ENCODE data around the gene EPB41L5.
A peak's percentile ranks its signal among the peaks of the same experiment; 100 is the strongest.
"Not testable (repeated sequence)": the region's sequence is repeated elsewhere in the genome, so short reads cannot be mapped to it uniquely, and the experiment has no call there.

EPB41L5 gene

DNA sequence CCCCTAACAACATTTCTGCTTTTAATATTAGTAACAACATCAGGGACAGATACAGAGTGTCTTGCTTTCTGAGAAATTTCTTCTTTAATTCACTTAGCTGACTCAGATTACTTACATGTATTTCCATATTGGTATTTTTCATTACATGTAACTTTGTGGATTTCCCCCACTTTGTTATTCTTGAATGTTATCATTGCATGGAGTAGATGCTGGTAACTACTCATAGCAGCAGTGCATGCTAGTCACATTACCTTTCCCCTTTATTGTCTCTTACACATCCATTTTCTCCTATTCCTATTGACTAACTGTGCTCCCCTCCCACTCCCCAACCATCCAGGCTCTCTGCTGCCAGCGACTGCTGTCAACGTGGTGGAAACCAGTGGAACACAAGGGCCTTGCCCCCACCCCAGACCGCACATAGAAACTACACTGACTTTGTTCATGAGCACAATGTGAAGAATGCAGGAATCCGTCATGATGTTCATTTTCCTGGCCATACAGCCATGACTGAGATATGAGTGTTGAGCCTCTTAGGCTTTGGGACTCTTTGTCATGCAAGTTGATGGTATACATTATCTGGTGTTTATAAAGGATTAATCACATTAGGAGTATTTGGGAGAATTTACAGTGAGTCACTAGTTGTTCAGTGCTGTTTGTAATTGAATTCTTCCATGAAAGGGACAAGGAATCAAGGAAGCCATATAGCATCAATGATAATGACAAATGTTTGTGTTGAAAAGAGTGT is 91.0 kb downstream of the EPB41L5 start:
- FAIRE-seq = no peak

DNA sequence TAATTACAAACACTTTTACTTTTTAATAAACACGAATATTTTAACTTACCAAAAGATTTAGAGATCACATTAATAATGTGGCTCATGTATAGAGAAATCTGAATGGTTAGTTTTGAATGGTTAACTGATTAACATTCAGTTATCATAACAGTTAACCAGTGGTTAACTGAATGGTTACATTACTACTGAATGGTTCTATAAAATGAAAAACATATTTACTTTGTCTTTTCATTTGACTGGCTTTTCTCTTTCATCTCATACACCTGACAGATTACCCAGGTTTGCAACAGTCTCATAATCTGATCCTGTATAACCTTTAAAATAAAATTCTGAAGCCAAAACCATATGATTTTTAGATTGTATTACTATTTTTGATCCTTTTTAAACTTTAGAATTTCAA is 91.9 kb downstream of the EPB41L5 start:
- peak; percentile 53 for FAIRE-seq

DNA sequence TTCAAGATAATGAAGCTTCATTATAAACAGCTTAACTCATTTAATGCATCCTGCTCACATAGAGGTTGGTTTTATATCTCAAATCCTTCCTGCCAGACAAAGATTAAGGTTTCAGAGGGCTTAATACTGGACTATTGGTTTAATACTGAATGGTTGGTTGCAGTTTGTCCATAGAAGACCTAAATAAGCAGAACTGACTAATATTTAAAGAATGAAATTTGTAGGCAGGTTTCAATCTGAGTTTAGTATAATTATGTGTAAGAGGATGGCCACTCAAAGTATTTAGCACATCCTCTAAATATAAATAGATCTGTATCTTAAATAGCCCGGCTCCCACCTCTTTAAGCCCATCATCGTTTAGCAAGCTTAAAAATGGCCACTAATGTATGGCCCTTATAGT is 92.5 kb downstream of the EPB41L5 start:
- no peak for FAIRE-seq

- peak; percentile 15 for FAIRE-seq
Observed at GRCh38 chr2:120108049-120108448, 95.2 kb downstream of the EPB41L5 start.

- FAIRE-seq = no peak
Observed at GRCh38 chr2:120108749-120109148, 95.9 kb downstream of the EPB41L5 start.

- FAIRE-seq = no peak
Observed at GRCh38 chr2:120109186-120110061, 96.5 kb downstream of the EPB41L5 start.

- no peak for FAIRE-seq
Observed at GRCh38 chr2:120110062-120110362, 97.1 kb downstream of the EPB41L5 start.

GRCh38 chr2:120110507-120110906 is 97.6 kb downstream of the EPB41L5 start:
- no peak for FAIRE-seq

GRCh38 chr2:120111193-120111592 is 98.3 kb downstream of the EPB41L5 start:
- no peak for FAIRE-seq

DNA sequence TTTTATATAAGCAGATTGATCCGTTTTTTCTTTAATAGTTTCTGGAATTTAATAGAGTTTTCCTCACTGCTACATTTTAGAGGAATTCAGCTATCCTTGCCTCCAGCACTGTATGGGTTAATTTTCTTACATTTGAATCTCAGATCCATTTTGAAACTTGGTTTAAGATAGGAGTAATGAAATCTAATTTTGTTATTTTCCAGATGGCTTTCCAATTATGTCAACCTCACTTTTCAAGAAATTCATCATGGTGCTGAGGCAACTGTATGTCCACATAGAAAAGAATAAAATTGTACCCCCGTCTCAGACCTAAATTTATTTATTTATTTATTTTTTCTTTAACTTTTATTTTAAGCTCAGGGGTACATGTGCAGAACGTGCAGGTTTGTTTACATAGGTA is 105.1 kb downstream of the EPB41L5 start:
- no peak for FAIRE-seq

GRCh38 chr2:120118471-120118870 is 105.6 kb downstream of the EPB41L5 start:
- FAIRE-seq = no peak

DNA sequence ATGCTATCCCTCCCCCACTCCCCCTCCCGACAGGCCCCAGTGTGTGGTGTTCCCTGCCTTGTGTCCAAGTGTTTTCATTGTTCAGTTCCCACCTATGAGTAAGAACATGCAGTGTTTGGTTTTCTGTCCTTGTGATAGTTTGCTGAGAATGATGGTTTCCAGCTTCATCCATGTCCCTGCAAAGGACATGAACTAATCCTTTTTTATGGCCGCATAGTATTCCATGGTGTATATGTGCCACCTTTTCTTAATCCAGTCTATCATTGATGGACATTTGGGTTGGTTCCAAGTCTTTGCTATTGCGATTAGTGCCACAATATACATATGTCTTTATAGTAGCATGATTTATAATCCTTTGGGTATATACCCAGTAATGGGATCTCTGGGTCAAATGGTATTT is 108.5 kb downstream of the EPB41L5 start:
- FAIRE-seq = not testable (repeated sequence)

- FAIRE-seq = no peak
Observed at GRCh38 chr2:120123090-120123489, 110.2 kb downstream of the EPB41L5 start.

DNA sequence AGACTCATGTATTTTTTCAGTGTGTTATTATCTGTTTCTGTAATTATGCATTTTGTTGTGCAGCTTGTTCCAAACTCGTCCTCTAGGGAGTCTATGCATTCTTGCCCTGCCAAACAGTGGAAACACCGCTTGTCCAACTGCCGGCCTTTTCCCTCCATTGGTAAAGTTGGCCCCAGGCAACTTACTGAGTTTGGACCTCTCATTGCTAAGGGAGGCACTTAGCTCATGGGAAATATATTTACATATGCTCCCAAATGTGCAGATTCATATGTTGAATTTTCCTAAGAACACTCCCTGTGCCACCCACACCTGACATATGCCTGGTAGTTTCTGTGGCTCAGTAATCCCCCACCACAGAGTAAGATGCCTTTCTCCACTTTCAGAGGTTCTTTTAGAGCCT is 112.3 kb downstream of the EPB41L5 start:
- no peak for FAIRE-seq

DNA sequence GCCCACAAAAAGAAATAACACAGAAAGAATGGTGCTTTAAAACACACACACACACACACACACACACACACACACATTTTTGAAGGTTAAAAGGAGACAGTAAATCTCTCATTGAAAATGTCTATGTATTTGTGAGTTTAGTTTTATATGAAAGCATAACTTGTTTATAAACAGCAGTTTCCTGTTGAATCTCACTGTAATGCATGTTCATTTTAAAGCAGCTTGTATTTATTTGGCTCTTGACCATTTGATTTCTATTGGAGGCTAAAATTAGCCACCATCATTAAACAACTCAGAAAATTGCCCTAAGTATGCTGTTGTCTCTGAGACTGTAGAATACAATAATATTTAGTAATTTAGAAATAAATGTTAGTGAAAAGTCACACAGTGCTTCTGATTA is 115.3 kb downstream of the EPB41L5 start:
- no peak for FAIRE-seq

GRCh38 chr2:120132190-120132589 is 119.3 kb downstream of the EPB41L5 start:
- FAIRE-seq = no peak

DNA sequence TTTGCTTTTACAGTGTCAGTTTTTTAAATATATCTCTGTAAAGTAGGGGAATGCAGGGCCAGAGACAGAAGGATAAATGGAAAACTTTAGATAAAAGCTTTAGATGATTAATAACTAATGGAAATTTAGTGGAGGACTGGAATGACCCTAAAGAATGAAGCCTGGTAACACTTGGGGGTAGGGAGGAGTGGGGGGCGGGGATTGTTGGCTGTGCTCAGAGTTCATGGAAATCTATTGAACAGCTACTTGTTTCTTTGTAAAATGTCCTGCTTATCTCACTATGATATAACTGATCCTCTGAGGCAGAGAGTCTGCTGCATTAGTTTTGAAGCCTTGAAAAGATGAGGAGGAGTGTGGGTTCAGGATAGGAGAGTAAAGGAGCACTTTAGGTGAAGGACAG is 119.8 kb downstream of the EPB41L5 start:
- FAIRE-seq = no peak

GRCh38 chr2:120133572-120134244 is 120.8 kb downstream of the EPB41L5 start:
- FAIRE-seq = no peak

DNA sequence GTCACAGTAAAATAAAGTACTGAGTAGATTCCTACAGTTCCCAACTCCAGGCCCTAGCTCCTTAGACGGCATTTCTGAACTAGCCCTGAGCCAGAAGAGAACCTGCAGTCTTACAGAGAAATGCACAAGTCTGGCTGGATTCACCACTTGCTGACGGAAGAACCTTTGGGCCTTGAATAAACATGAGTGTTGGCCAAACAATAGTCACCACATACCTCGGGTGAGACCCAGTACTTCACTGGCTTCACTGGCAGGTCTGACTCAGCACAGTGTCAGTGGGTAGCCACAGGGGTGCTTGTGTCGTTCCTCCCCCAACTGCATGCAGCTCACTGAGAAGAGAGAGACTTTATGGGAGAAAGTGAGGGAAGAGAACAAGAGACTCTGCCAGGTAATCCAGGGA is 121.4 kb downstream of the EPB41L5 start:
- FAIRE-seq = no peak

DNA sequence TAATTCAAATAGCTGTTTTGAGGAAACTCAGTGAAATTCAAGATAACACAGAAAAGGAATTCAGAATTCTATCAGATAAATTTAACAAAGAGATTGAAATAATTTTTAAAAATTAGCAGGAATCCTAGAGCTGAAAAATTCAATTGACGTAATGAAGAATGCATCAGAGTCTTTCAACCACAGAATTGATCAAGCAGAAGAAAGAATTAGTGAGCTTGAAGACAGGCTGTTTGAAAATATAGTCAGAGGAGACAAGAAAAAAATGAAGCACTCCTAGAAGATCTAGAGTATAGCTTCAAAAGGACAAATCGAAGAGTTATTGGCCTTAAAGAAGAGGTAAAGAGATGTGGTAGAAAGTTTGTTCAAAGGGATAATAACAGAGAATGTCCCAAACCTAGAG is 122.1 kb downstream of the EPB41L5 start:
- not testable (repeated sequence) for FAIRE-seq

DNA sequence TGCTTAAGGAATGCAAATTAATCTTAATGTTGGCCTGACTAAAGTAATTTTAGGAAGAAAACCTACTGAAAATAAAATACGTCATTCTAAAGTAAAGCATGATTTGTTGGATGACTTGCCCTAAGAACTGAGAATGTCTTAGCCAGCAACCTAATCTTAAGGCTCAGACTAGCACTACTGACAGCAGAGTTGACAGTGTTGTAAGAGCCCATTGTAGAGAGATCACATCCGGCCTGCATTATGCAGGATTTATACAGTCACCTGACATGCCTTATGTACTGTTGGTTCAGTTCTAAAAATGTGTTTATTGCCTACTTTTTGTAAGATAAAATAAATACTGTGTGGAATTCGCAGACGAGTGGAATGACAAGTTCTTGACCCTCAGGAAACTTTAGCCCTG is 128.0 kb downstream of the EPB41L5 start:
- FAIRE-seq = no peak

- FAIRE-seq = no peak
Observed at GRCh38 chr2:120141300-120142069, 128.6 kb downstream of the EPB41L5 start.
